Measurements from ENCODE around the gene CEP128.

DNA sequence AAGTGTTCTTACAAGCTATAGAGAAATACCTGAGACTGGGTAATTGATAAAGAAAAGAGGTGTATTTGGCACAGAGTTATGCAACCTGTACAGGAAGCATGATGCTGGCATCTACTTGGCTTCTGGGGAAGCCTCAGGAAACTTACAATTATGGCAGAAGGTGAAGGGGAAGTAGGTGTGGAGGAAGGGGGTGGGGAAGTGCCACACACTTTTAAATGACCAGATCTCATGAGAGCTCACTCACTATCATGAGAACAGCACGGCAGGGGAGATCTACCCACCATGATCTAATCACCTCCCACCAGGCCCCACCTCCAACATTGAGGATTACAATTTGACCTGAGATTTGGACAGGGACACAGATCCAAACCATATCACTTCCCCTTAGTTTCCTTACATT lies 46.7 kb upstream of the CEP128 start:
- no peak for TF ChIP-seq GATA2 (IDR thresholded peaks at IDR 0.05; ENCODE audit: low read depth, low read length)
- TF ChIP-seq GATA3 (IDR thresholded peaks at IDR 0.05; ENCODE audit: low read depth, low read length), result no peak

All from SH-SY5Y (cell line).